ENCODE data around the gene SLC44A3.

Gene SLC44A3

GRCh38 chr1:94801919-94802546, 18.1 kb upstream of the SLC44A3 start:
- no peak for DNase-seq (ENCODE audit: low read depth)

GRCh38 chr1:94803106-94803505, 17.1 kb upstream of the SLC44A3 start:
- no peak for DNase-seq (ENCODE audit: low read depth)

GRCh38 chr1:94803517-94804441, 16.4 kb upstream of the SLC44A3 start:
- no peak for DNase-seq (ENCODE audit: low read depth)

- DNase-seq (ENCODE audit: low read depth), result no peak
Observed at GRCh38 chr1:94804442-94804837, 15.7 kb upstream of the SLC44A3 start.

- DNase-seq (ENCODE audit: low read depth), result peak; percentile 44
Observed at GRCh38 chr1:94805912-94806311, 14.2 kb upstream of the SLC44A3 start.

GRCh38 chr1:94806441-94806871, 13.7 kb upstream of the SLC44A3 start:
- DNase-seq (ENCODE audit: low read depth), result no peak

- DNase-seq (ENCODE audit: low read depth), result no peak
Observed at GRCh38 chr1:94807742-94808491, 12.2 kb upstream of the SLC44A3 start.

GRCh38 chr1:94808669-94809068, 11.5 kb upstream of the SLC44A3 start:
- no peak for DNase-seq (ENCODE audit: low read depth)

- DNase-seq (ENCODE audit: low read depth), result no peak
Observed at GRCh38 chr1:94812985-94813384, 7.2 kb upstream of the SLC44A3 start.

GRCh38 chr1:94816030-94816429, 4.1 kb upstream of the SLC44A3 start:
- no peak for DNase-seq (ENCODE audit: low read depth)

- DNase-seq (ENCODE audit: low read depth), result no peak
Observed at GRCh38 chr1:94817712-94818111, 2.4 kb upstream of the SLC44A3 start.

- no peak for DNase-seq (ENCODE audit: low read depth)
Observed at GRCh38 chr1:94819238-94819944, 766 bp upstream of the SLC44A3 start.

- no peak for DNase-seq (ENCODE audit: low read depth)
Observed at GRCh38 chr1:94820936-94821335, 779 bp downstream of the SLC44A3 start.

GRCh38 chr1:94821636-94822305, 1.6 kb downstream of the SLC44A3 start:
- DNase-seq (ENCODE audit: low read depth), result no peak

GRCh38 chr1:94823116-94823515, 3.0 kb downstream of the SLC44A3 start:
- DNase-seq (ENCODE audit: low read depth), result no peak

- DNase-seq (ENCODE audit: low read depth), result no peak
Observed at GRCh38 chr1:94825936-94826335, 5.8 kb downstream of the SLC44A3 start.

- no peak for DNase-seq (ENCODE audit: low read depth)
Observed at GRCh38 chr1:94827434-94827833, 7.3 kb downstream of the SLC44A3 start.

GRCh38 chr1:94828251-94828650, 8.1 kb downstream of the SLC44A3 start:
- DNase-seq (ENCODE audit: low read depth), result no peak

- no peak for DNase-seq (ENCODE audit: low read depth)
Observed at GRCh38 chr1:94831641-94832040, 11.5 kb downstream of the SLC44A3 start.

GRCh38 chr1:94832446-94832845, 12.3 kb downstream of the SLC44A3 start:
- no peak for DNase-seq (ENCODE audit: low read depth)

- no peak for DNase-seq (ENCODE audit: low read depth)
Observed at GRCh38 chr1:94832931-94833585, 12.9 kb downstream of the SLC44A3 start.
